Effector CD8-positive, alpha-beta T cell (primary cell): ENCODE data around the gene BDP1.
A peak's percentile ranks its signal among the peaks of the same experiment; 100 is the strongest.
"Not testable (repeated sequence)": the region's sequence is repeated elsewhere in the genome, so short reads cannot be mapped to it uniquely, and the experiment has no call there.

Experiments used
- DNase-seq: peaks from one replicate; lab custom pipeline; 2025; lab: John Stamatoyannopoulos, UW

BDP1 gene

DNA sequence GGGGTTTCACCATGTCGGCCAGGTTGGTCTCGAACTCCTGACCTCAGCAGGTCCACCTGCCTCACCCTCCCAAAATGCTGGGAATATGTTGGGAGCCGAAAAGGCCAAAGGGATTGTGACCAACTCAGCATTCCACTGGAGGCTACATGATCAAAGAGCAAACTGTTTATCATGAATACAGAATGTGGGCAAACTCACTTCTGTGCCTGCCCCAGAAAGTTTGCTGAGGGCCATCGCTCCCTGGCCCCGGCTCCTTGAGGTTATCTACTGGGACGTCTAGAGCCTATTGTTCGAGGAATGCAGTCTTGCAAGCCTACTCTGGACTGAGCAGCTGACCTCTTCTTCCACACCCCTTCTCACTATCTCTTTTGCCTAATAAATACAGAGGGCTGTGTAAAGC, 116.4 kb downstream of the BDP1 start:
- DNase-seq = not testable (repeated sequence)

DNA sequence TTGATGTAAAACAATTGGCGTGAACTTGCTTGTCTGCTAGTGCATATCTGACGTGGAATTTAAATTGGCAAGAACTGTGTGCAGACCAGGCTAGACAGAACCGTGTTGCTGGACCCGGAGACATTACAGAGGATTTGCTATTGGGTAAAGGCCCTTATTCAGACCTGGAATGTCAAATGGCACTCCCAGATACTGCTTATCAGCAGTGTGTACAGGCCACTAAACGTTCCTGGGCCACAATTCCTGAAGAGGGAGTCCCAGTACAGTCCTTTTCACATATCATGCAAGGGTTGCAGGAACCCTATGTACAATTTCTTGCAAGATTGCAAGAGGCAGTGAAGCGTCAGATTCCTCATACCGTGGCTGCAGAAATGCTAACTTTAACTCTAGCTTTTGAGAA, 118.1 kb downstream of the BDP1 start:
- no peak for DNase-seq

DNA sequence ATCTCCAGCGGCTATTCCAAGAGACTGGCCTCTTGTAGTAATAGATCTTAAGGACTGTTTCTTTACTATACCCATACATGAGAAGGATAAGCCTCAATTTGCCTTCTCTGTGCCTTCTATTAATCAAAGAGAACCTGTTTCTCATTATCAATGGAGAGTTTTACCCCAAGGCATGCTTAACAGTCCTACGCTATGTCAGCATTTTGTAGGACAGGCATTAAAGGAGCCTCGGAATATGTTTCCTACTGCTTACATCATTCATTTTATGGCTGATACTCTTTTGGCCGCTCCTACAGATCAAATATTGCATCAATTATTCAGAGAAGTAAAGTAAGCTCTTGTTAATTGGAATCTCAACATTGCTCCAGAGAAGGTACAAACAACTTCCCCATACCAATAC, 120.1 kb downstream of the BDP1 start:
- DNase-seq = not testable (repeated sequence)

DNA sequence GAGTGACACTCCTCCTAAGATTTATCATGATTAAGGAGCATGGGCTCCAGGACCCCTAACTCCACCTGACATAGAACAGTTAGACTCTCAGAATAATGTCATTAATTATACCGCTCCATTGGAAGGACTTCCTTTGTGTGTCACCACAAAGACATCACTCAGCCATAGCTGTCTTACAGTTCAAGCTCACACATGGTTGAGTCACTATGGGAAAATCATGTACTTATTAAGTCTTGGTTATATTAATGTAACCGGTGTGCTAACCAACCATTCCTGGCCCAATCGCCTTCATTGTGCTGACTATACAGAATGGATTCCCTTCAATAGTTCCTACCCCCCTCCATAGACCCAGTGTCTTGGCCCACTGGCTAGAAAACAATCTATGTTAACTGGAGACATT, 120.8 kb downstream of the BDP1 start:
- DNase-seq = no peak

- DNase-seq = not testable (repeated sequence)
These were observed 122.4 kb downstream of the BDP1 start for GRCh38 chr5:71577839-71578238.

- DNase-seq = no peak
These were observed 127.6 kb downstream of the BDP1 start for GRCh38 chr5:71582945-71583584.

GRCh38 chr5:71586052-71586940, 130.8 kb downstream of the BDP1 start:
- no peak for DNase-seq

GRCh38 chr5:71586941-71587765, 131.7 kb downstream of the BDP1 start, which contains the start of gene MCCC2:
Gene MCCC2, plus strand, starts transcription at chr5:71587340. Its CDS starts 86 bp downstream, at chr5:71587426.
- DNase-seq = peak; percentile 94

DNA sequence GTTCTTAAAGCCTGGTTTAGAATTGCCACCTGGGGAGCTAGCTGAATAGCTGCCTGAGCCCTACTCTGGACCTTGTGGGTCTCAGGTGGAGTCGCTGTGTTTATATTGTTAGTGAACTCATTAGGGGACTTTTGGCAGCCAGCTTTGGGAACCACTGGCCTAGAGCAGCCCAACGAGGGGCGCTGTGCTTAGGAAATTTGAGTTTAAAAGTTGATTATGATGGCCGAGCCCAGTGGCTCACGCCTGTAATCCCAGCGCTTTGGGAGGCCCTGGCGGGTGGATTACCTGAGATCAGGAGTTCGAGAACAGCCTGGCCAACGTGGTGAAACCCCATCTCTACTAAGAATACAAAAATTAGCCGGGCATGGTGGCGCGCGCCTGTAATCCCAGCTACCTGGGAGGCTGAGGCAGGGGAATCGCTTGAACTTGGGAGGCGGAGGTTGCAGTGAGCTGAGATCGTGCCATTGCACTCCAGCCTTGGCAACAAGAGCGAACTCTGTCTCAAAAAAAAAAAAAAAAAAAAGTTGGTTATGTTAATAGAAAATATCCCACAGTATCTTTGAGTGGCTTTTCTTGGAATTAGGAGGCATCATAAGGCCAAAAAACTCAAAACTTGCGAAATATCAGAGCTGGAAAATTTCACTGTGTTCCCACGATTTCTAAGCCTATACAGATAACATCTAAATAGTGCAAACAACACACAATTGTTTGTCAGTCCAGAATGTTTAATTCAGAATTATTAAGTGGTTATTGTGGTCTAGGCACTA, 132.5 kb downstream of the BDP1 start:
- DNase-seq = no peak

- no peak for DNase-seq
These were observed 133.1 kb downstream of the BDP1 start for GRCh38 chr5:71588533-71588885.

- no peak for DNase-seq
These were observed 134.5 kb downstream of the BDP1 start for GRCh38 chr5:71589903-71590302.

DNA sequence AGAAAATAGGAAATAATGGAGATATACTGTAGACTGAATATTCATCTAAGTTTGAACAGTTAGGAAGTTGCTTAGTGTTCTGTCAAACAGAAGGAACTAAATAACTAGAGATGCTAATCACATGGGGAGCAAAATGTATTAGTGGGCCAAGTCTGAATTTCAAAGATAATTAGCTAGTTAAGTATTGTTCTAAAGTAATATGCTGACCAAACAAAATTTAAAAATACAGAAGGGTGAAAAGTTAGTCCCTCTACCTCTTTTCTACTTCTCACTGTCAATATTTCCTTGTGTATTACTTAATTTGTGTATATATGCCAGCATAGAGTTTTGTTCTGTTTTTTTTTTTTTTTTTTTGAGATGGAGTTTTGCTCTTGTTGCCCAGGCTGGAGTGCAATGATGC, 135.6 kb downstream of the BDP1 start:
- no peak for DNase-seq

- DNase-seq = no peak
These were observed 140.7 kb downstream of the BDP1 start for GRCh38 chr5:71596169-71596568.

GRCh38 chr5:71597001-71597400, 141.6 kb downstream of the BDP1 start:
- no peak for DNase-seq

DNA sequence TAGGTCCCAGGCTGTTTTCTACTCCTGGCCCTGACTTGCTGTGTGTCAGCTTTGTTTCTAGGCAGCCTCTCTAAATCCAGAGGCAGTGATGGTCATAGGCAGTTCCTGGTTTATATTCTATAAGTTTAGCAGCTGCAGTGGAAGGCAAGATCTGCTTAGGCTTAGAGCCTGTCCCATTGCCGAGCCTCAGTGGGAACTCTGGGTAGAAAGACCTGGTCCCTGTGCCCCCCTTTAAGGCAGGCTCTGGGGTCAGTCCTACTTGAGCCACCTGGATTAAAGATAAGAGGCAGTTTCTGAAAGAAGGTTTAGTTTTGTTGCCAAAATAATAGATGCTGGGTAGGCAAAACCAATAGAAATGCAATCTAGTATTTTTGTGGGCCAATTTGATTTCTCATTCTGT, 145.3 kb downstream of the BDP1 start:
- no peak for DNase-seq

- DNase-seq = peak; percentile 25
These were observed 146.0 kb downstream of the BDP1 start for GRCh38 chr5:71601222-71602026.

DNA sequence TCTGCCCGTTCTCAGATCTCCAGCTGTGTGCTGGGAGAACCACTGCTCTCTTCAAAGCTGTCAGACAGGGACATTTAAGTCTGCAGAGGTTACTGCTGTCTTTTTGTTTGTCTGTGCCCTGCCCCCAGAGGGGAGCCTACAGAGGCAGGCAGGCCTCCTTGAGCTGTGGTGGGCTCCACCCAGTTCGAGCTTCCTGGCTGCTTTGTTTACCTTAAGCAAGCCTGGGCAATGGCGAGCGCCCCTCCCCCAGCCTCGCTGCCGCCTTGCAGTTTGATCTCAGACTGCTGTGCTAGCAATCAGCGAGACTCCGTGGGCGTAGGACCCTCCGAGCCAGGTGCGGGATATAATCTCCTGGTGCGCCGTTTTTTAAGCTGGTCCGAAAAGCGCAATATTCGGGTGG, 154.5 kb downstream of the BDP1 start:
- not testable (repeated sequence) for DNase-seq

- no peak for DNase-seq
These were observed 160.4 kb downstream of the BDP1 start for GRCh38 chr5:71615809-71616208.
